Left renal pelvis (tissue), 4 donors: ENCODE measurements around the gene PCBP3. TPM values are rescaled to one million over a fixed set of nuclear protein-coding genes. Genes with fewer than 3 reads are reported as not detected.
"Not testable (repeated sequence)": the region's sequence is repeated elsewhere in the genome, so short reads cannot be mapped to it uniquely, and the experiment has no call there.

Source experiments
- DNase-seq, 4 donors: peaks; one replicate each; pipeline ENCODE4 v3.0.0-alpha.2; 2013; ENCODE audit warnings: low read depth in 4 of 4, low spot score in 3 of 4
- polyA plus RNA-seq, 4 donors: library from polyadenylated mRNA; unstranded; fragments of 120-200 nt; gene quantifications; one replicate each; pipeline ENCODE4 v1.2.1, GENCODE V29; 2013; ENCODE audit not compliant: insufficient read length in 4 of 4

Gene PCBP3
- polyA plus RNA-seq, 4 donors, result 1.3 to 2.2 (median 1.8) TPM

- no peak for DNase-seq
Observed at GRCh38 chr21:45885597-45885929, 242.0 kb downstream of the PCBP3 start.

- DNase-seq, result not testable (repeated sequence)
Observed at GRCh38 chr21:45885930-45886601, 242.5 kb downstream of the PCBP3 start.

- no peak for DNase-seq
Observed at GRCh38 chr21:45886610-45887026, 243.1 kb downstream of the PCBP3 start.

GRCh38 chr21:45887120-45887611 lies 243.6 kb downstream of the PCBP3 start:
- DNase-seq, result no peak

GRCh38 chr21:45887788-45888187 lies 244.3 kb downstream of the PCBP3 start:
- DNase-seq, result no peak

GRCh38 chr21:45888386-45889009 lies 245.0 kb downstream of the PCBP3 start:
- no peak for DNase-seq

- no peak for DNase-seq
Observed at GRCh38 chr21:45889256-45889655, 245.7 kb downstream of the PCBP3 start.

GRCh38 chr21:45889961-45890360 lies 246.4 kb downstream of the PCBP3 start:
- DNase-seq, result no peak

GRCh38 chr21:45891388-45892155 lies 248.0 kb downstream of the PCBP3 start:
- DNase-seq, result no peak

GRCh38 chr21:45892156-45892915 lies 248.8 kb downstream of the PCBP3 start:
- DNase-seq, result no peak

- no peak for DNase-seq
Observed at GRCh38 chr21:45892916-45893739, 249.6 kb downstream of the PCBP3 start.

GRCh38 chr21:45893740-45894449 lies 250.4 kb downstream of the PCBP3 start:
- no peak for DNase-seq

GRCh38 chr21:45894450-45894825 lies 250.9 kb downstream of the PCBP3 start:
- no peak for DNase-seq

- no peak for DNase-seq
Observed at GRCh38 chr21:45894906-45895777, 251.6 kb downstream of the PCBP3 start.

- DNase-seq, result no peak
Observed at GRCh38 chr21:45895778-45896370, 252.3 kb downstream of the PCBP3 start.

- DNase-seq, result not testable (repeated sequence)
Observed at GRCh38 chr21:45896431-45896830, 252.9 kb downstream of the PCBP3 start.

- no peak for DNase-seq
Observed at GRCh38 chr21:45897191-45898027, 253.9 kb downstream of the PCBP3 start.
